Fibroblast of lung (primary cell): ENCODE data around the gene SYNDIG1. TPM values are rescaled to one million over a fixed set of nuclear protein-coding genes. Genes with fewer than 3 reads are reported as not detected.

Experiments used
- DNase-seq, 2 donors: peaks; one replicate each; pipeline versions ENCODE4 v3.0.0 to v3.0.0-alpha.2; 2010; ENCODE audit warnings: low read depth in 2 of 2
- H2AFZ ChIP-seq: 2 replicates; pipeline ENCODE4 v1.5.1; 2012; ENCODE audit warnings: low read length, control low read depth, inconsistent platforms
- H3K27ac ChIP-seq: 2 replicates; pipeline ENCODE4 v1.5.1; 2011; ENCODE audit warnings: low read length, control low read depth; ENCODE audit not compliant: insufficient read depth
- H3K27me3 ChIP-seq: 2 replicates; pipeline ENCODE4 v1.5.1; 2011; ENCODE audit warnings: mild to moderate bottlenecking, low read length; ENCODE audit not compliant: control insufficient read depth, insufficient read depth
- H3K36me3 ChIP-seq: 2 replicates; pipeline ENCODE4 v1.5.1; 2011; ENCODE audit warnings: low read length; ENCODE audit not compliant: control insufficient read depth, insufficient read depth
- H3K4me1 ChIP-seq: 2 replicates; pipeline ENCODE4 v1.5.1; 2011; ENCODE audit warnings: low read length; ENCODE audit not compliant: control insufficient read depth, insufficient read depth; ENCODE audit errors: extremely low read depth
- H3K4me2 ChIP-seq: 2 replicates; pipeline ENCODE4 v1.5.1; 2011; ENCODE audit warnings: low read length, control low read depth; ENCODE audit not compliant: insufficient read depth; ENCODE audit errors: extremely low read depth
- H3K4me3 ChIP-seq, 4 experiments: fragments of 200-600 bp in 1 of 4; sonication (generic) in 1 of 4; replicated peaks in 1 of 4; 2 replicates each; pipeline ENCODE4 v1.5.1; 2011 to 2016; ENCODE audit warnings: low read length in 4 of 4, low read depth in 3 of 4, mild to moderate bottlenecking in 3 of 4, control low read depth in 2 of 4, inconsistent platforms in 1 of 4, mixed read lengths in 1 of 4; ENCODE audit not compliant: insufficient read depth in 1 of 4; ENCODE audit errors: control extremely low read depth in 1 of 4
- H3K79me2 ChIP-seq: 2 replicates; pipeline ENCODE4 v1.5.1; 2012; ENCODE audit warnings: mild to moderate bottlenecking, low read length, inconsistent platforms; ENCODE audit not compliant: control insufficient read depth, insufficient read depth
- H3K9ac ChIP-seq: 2 replicates; pipeline ENCODE4 v1.5.1; 2011; ENCODE audit warnings: mild to moderate bottlenecking, low read length, control low read depth; ENCODE audit not compliant: insufficient read depth
- H3K9me3 ChIP-seq: 2 replicates; pipeline ENCODE4 v1.5.1; 2012; ENCODE audit warnings: low read depth, low read length; ENCODE audit not compliant: control insufficient read depth, insufficient read depth
- H4K20me1 ChIP-seq: 2 replicates; pipeline ENCODE4 v1.5.1; 2011; ENCODE audit warnings: low read length; ENCODE audit not compliant: control insufficient read depth, insufficient read depth; ENCODE audit errors: extremely low read depth
- EZH2 ChIP-seq: IDR thresholded peaks from 2 replicates; pipeline ENCODE4 v1.5.1; 2012; ENCODE audit warnings: low read length, control low read depth, mild to moderate bottlenecking; ENCODE audit errors: missing control alignments
- polyA plus RNA-seq, 2 donors: library from polyadenylated mRNA; depleted of rRNA in 1 of 2; stranded (reverse) in 1 of 2; unstranded in 1 of 2; fragments of >200 nt; gene quantifications; 2 replicates each; pipeline ENCODE4 v1.2.1, GENCODE V29; 2011 to 2012; ENCODE audit warnings: missing spikeins in 1 of 2
- total RNA-seq: library from RNA; depleted of rRNA; stranded (reverse); fragments of >200 nt; gene quantifications from 2 replicates; pipeline ENCODE4 v1.2.1, GENCODE V29; 2014
- TF ChIP-seq, protein P1 (sequence below), 2 donors: IDR thresholded peaks in 1 of 2; conservative IDR thresholded peaks in 1 of 2; 1 replicate in 1 of 2; 2 replicates in 1 of 2; pipeline ENCODE4 v1.5.1; 2011 to 2012; ENCODE audit warnings: low read length in 2 of 2, control low read depth in 1 of 2, inconsistent platforms in 1 of 2, low read depth in 1 of 2, mild to moderate bottlenecking in 1 of 2

SYNDIG1 gene
- total and polyA plus RNA-seq, 2 donors (not counting 1 experiment from before 2014, with no cell fraction given) = 0.02 to 0.17 TPM

GRCh38 chr20:24543168-24543567, 73.7 kb downstream of the SYNDIG1 start:
- Histone ChIP-seq H3K9me3 (no peaks in the 10 kb centered on the region), H3K27ac (no peak overlapping the region), H3K4me2 (no peak overlapping the region), H4K20me1 (no peaks in the 10 kb centered on the region), H3K4me1 (no peaks in the 10 kb centered on the region), H3K79me2 (no peaks in the 10 kb centered on the region), H3K9ac (no peak overlapping the region), H3K36me3 (no peaks in the 10 kb centered on the region), H2AFZ (no peak overlapping the region), H3K27me3 (no peaks in the 10 kb centered on the region), H3K4me3 (no peak overlapping the region)
- no peak for TF ChIP-seq EZH2
- TF ChIP-seq, protein P1, sequence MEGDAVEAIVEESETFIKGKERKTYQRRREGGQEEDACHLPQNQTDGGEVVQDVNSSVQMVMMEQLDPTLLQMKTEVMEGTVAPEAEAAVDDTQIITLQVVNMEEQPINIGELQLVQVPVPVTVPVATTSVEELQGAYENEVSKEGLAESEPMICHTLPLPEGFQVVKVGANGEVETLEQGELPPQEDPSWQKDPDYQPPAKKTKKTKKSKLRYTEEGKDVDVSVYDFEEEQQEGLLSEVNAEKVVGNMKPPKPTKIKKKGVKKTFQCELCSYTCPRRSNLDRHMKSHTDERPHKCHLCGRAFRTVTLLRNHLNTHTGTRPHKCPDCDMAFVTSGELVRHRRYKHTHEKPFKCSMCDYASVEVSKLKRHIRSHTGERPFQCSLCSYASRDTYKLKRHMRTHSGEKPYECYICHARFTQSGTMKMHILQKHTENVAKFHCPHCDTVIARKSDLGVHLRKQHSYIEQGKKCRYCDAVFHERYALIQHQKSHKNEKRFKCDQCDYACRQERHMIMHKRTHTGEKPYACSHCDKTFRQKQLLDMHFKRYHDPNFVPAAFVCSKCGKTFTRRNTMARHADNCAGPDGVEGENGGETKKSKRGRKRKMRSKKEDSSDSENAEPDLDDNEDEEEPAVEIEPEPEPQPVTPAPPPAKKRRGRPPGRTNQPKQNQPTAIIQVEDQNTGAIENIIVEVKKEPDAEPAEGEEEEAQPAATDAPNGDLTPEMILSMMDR (conservative IDR thresholded peaks at IDR 0.05 in 1 of 2, IDR thresholded peaks at IDR 0.05 in 1 of 2; ENCODE audit: low read depth in 1 of 2, low read length in 2 of 2) = no peak
- DNase-seq = no peak

DNA sequence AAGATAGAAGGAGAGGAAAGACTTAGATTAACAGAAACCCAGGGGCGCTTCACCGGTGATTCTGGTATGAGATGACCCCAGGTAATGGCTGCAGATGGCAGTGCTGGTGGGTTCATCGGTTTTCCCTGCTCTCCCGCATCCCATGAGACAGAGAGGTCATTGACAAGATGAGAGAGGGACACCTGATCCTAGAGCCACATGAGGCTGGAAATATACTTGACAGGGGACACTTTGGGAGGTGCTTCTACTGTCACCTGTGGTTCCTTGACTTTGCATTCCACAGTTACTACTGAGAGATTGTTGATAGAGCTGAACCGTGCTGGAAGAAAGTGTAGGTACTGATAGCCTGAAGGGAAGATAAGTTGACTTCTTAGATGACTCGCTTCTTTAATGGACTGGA, 74.3 kb downstream of the SYNDIG1 start:
- no peak overlapping the region for H3K9ac ChIP-seq
- H3K4me2 ChIP-seq = no peak overlapping the region
- H3K27ac ChIP-seq = no peak overlapping the region
- no peak overlapping the region for H2AFZ ChIP-seq
- H3K4me1 ChIP-seq = no peaks in the 10 kb centered on the region
- TF ChIP-seq, protein P1 (conservative IDR thresholded peaks at IDR 0.05 in 1 of 2, IDR thresholded peaks at IDR 0.05 in 1 of 2; ENCODE audit: low read depth in 1 of 2, low read length in 2 of 2) = no peak
- TF ChIP-seq EZH2 = no peak
- H3K27me3 ChIP-seq = no peaks in the 10 kb centered on the region
- no peak overlapping the region for H3K4me3 ChIP-seq
- no peaks in the 10 kb centered on the region for H4K20me1 ChIP-seq
- H3K36me3 ChIP-seq = no peaks in the 10 kb centered on the region
- no peak for DNase-seq
- H3K9me3 ChIP-seq = no peaks in the 10 kb centered on the region
- no peaks in the 10 kb centered on the region for H3K79me2 ChIP-seq

GRCh38 chr20:24544371-24544770, 74.9 kb downstream of the SYNDIG1 start:
- TF ChIP-seq, protein P1 (conservative IDR thresholded peaks at IDR 0.05 in 1 of 2, IDR thresholded peaks at IDR 0.05 in 1 of 2; ENCODE audit: low read depth in 1 of 2, low read length in 2 of 2) = no peak
- TF ChIP-seq EZH2 = no peak
- no peak overlapping the region for H3K4me2 ChIP-seq
- H3K4me3 ChIP-seq = no peak overlapping the region
- no peak for DNase-seq
- H2AFZ ChIP-seq = no peak overlapping the region
- H3K9me3 ChIP-seq = no peaks in the 10 kb centered on the region
- H3K27ac ChIP-seq = no peak overlapping the region
- no peaks in the 10 kb centered on the region for H3K27me3 ChIP-seq
- H4K20me1 ChIP-seq = no peaks in the 10 kb centered on the region
- H3K79me2 ChIP-seq = no peaks in the 10 kb centered on the region
- no peaks in the 10 kb centered on the region for H3K4me1 ChIP-seq
- H3K9ac ChIP-seq = no peak overlapping the region
- no peaks in the 10 kb centered on the region for H3K36me3 ChIP-seq
